H9 (cell line): ENCODE measurements around the gene LHCGR. TPM values are rescaled to one million over a fixed set of nuclear protein-coding genes. Genes with fewer than 3 reads are reported as not detected.

Source experiments
- DNase-seq: peaks from one replicate; pipeline ENCODE4 v3.0.0-alpha.2; 2017
- H2AFZ ChIP-seq: one replicate; pipeline ENCODE4 v1.6.1; 2013; ENCODE audit warnings: mild to moderate bottlenecking, low read length, control low read depth, moderate library complexity
- H2AK5ac ChIP-seq: 2 replicates; pipeline ENCODE4 v1.6.1; 2013; ENCODE audit warnings: low read length, control low read depth, mixed read lengths; ENCODE audit not compliant: insufficient read length
- H2BK120ac ChIP-seq: one replicate; pipeline ENCODE4 v1.6.1; 2013; ENCODE audit warnings: low read depth, mild to moderate bottlenecking, low read length, control low read depth, inconsistent platforms; ENCODE audit not compliant: poor library complexity, severe bottlenecking
- H2BK12ac ChIP-seq: 2 replicates; pipeline ENCODE4 v1.6.1; 2013; ENCODE audit warnings: low read length, control low read depth, mixed read lengths, low read depth; ENCODE audit not compliant: insufficient read length
- H2BK15ac ChIP-seq: 2 replicates; pipeline ENCODE4 v1.6.1; 2013; ENCODE audit warnings: low read depth, low read length, control low read depth
- H2BK20ac ChIP-seq: one replicate; pipeline ENCODE4 v1.6.1; 2013; ENCODE audit warnings: low read depth, mild to moderate bottlenecking, low read length, control low read depth, inconsistent platforms; ENCODE audit not compliant: poor library complexity, severe bottlenecking
- H2BK5ac ChIP-seq: 2 replicates; pipeline ENCODE4 v1.6.1; 2013; ENCODE audit warnings: low read length, control low read depth, mixed read lengths; ENCODE audit not compliant: insufficient read length
- H3K14ac ChIP-seq: 2 replicates; pipeline ENCODE4 v1.6.1; 2013; ENCODE audit warnings: low read length, control low read depth; ENCODE audit not compliant: insufficient read depth
- H3K18ac ChIP-seq: 2 replicates; pipeline ENCODE4 v1.6.1; 2013; ENCODE audit warnings: low read depth, mild to moderate bottlenecking, mixed read lengths, low read length, control low read depth; ENCODE audit not compliant: insufficient read length
- H3K23ac ChIP-seq: 2 replicates; pipeline ENCODE4 v1.6.1; 2013; ENCODE audit warnings: low read length, control low read depth, mixed read lengths, low read depth; ENCODE audit not compliant: insufficient read length
- H3K23me2 ChIP-seq: 2 replicates; pipeline ENCODE4 v1.6.1; 2013; ENCODE audit warnings: low read depth, mild to moderate bottlenecking, mixed read lengths, low read length, control low read depth; ENCODE audit not compliant: insufficient read length, poor library complexity, severe bottlenecking
- H3K27ac ChIP-seq: 2 replicates; pipeline ENCODE4 v1.5.1; 2013; ENCODE audit warnings: low read length, control low read depth, mixed read lengths, low read depth; ENCODE audit not compliant: insufficient read length
- H3K27me3 ChIP-seq: 2 replicates; pipeline ENCODE4 v1.6.1; 2013; ENCODE audit warnings: low read length, control low read depth, inconsistent platforms; ENCODE audit not compliant: insufficient read depth
- H3K4ac ChIP-seq: 2 replicates; pipeline ENCODE4 v1.6.1; 2013; ENCODE audit warnings: low read depth, mild to moderate bottlenecking, control low read depth, inconsistent platforms, low read length, moderate library complexity
- H3K4me1 ChIP-seq: 2 replicates; pipeline ENCODE4 v1.6.1; 2013; ENCODE audit warnings: low read length, control low read depth, inconsistent platforms; ENCODE audit not compliant: insufficient read depth
- H3K4me2 ChIP-seq: 2 replicates; pipeline ENCODE4 v1.6.1; 2013; ENCODE audit warnings: low read length, control low read depth, mixed read lengths; ENCODE audit not compliant: insufficient read length, insufficient read depth
- H3K56ac ChIP-seq: 2 replicates; pipeline ENCODE4 v1.6.1; 2013; ENCODE audit warnings: low read depth, mild to moderate bottlenecking, mixed read lengths, low read length, control low read depth; ENCODE audit not compliant: insufficient read length
- H3K79me1 ChIP-seq: 2 replicates; pipeline ENCODE4 v1.6.1; 2013; ENCODE audit warnings: low read depth, mild to moderate bottlenecking, moderate library complexity, low read length, control low read depth, inconsistent platforms; ENCODE audit not compliant: insufficient read depth, poor library complexity, severe bottlenecking
- H3K79me2 ChIP-seq: 2 replicates; pipeline ENCODE4 v1.6.1; 2013; ENCODE audit warnings: low read length, control low read depth, inconsistent platforms; ENCODE audit not compliant: insufficient read depth
- H3K9ac ChIP-seq: 2 replicates; pipeline ENCODE4 v1.6.1; 2013; ENCODE audit warnings: low read length, control low read depth, mixed read lengths; ENCODE audit not compliant: insufficient read length; ENCODE audit errors: extremely low read depth
- H3K9me3 ChIP-seq: one replicate; pipeline ENCODE4 v1.6.1; 2013; ENCODE audit warnings: low read depth, low read length, inconsistent platforms; ENCODE audit not compliant: control insufficient read depth
- H3T11ph ChIP-seq: one replicate; pipeline ENCODE4 v1.6.1; 2013; ENCODE audit warnings: mild to moderate bottlenecking, low read length, control low read depth, inconsistent platforms
- H4K20me1 ChIP-seq: one replicate; pipeline ENCODE4 v1.6.1; 2013; ENCODE audit not compliant: control insufficient read depth, insufficient read length, insufficient read depth
- H4K5ac ChIP-seq: 2 replicates; pipeline ENCODE4 v1.6.1; 2013; ENCODE audit warnings: low read depth, mild to moderate bottlenecking, mixed read lengths, low read length, control low read depth; ENCODE audit not compliant: insufficient read length
- H4K8ac ChIP-seq: replicated peaks from 2 replicates; pipeline ENCODE4 v1.6.1; 2013; ENCODE audit warnings: low read length, control low read depth, mixed read lengths, low read depth; ENCODE audit not compliant: insufficient read length
- H4K91ac ChIP-seq: 2 replicates; pipeline ENCODE4 v1.6.1; 2013; ENCODE audit warnings: low read depth, mild to moderate bottlenecking, moderate library complexity, mixed read lengths, low read length, control low read depth; ENCODE audit not compliant: insufficient read length
- H3K27ac Mint-ChIP-seq, 3 experiments: 2 replicates in 2 of 3; 3 replicates in 1 of 3; pipeline ENCODE4 v1.8.0; 2020 to 2021; ENCODE audit warnings: mixed read lengths in 3 of 3, mild to moderate bottlenecking in 1 of 3, moderate library complexity in 1 of 3
- H3K27me3 Mint-ChIP-seq: 2 replicates; pipeline ENCODE4 v1.8.0; 2021; ENCODE audit warnings: low read depth, mild to moderate bottlenecking, moderate library complexity, mixed read lengths
- H3K36me3 Mint-ChIP-seq, 3 experiments: 2 replicates in 2 of 3; 3 replicates in 1 of 3; pipeline ENCODE4 v1.8.0; 2020 to 2021; ENCODE audit warnings: low read depth in 3 of 3, mixed read lengths in 3 of 3; ENCODE audit not compliant: insufficient read depth in 1 of 3
- H3K4me1 Mint-ChIP-seq, 2 experiments: 2 replicates each; pipeline ENCODE4 v1.8.0; 2020; ENCODE audit warnings: mixed read lengths in 2 of 2
- H3K4me3 Mint-ChIP-seq, 2 experiments: 2 replicates in 1 of 2; 3 replicates in 1 of 2; pipeline ENCODE4 v1.8.0; 2020 to 2021; ENCODE audit warnings: mild to moderate bottlenecking in 2 of 2, mixed read lengths in 2 of 2, moderate library complexity in 1 of 2
- H3K9me3 Mint-ChIP-seq, 2 experiments: 2 replicates in 1 of 2; 3 replicates in 1 of 2; pipeline ENCODE4 v1.8.0; 2020; ENCODE audit warnings: mild to moderate bottlenecking in 2 of 2, mixed read lengths in 2 of 2, moderate library complexity in 1 of 2
- CTCF ChIP-seq: fragments of 200-600 bp; sonication (generic); conservative IDR thresholded peaks from 3 replicates; pipeline ENCODE4 v1.8.0; 2021; ENCODE audit warnings: antibody characterized with exemption, mild to moderate bottlenecking
- WGBS: extraction: QIAGEN DNeasy Blood & Tissue Kit; methylation state at CpG from one replicate; pipeline ENCODE4 v1.1.7; 2013; ENCODE audit warnings: missing lambda C conversion rate, low lambda C conversion rate, mixed read lengths; ENCODE audit not compliant: insufficient read length; ENCODE audit errors: extremely low coverage; 5-methylcytosine and 5-hydroxymethylcytosine counted together
- total RNA-seq: library from RNA; stranded (reverse); gene quantifications from 2 replicates; pipeline ENCODE4 v1.2.1, GENCODE V29; 2021

LHCGR gene
- total RNA-seq, 1 experiment from 2014 or later: 0.44 TPM

GRCh38 chr2:48691935-48692691, 63.4 kb downstream of the LHCGR start:
- Histone ChIP-seq H2BK5ac (no peak overlapping the region), H3K9ac (no peak overlapping the region), H4K20me1 (no peaks in the 10 kb centered on the region), H4K8ac (no peak overlapping the region), H3K4me1 (peaks cover 4% of the 10 kb centered on the region; the same call in 1 of the 2 replicates), H2AFZ (no peak overlapping the region), H2BK20ac (no peak overlapping the region), H3K56ac (no peak overlapping the region), H3K79me2 (no peaks in the 10 kb centered on the region), H3K9me3 (no peaks in the 10 kb centered on the region), H2AK5ac (no peak overlapping the region), H4K5ac (no peak overlapping the region), H2BK120ac (no peak overlapping the region), H3K23ac (no peak overlapping the region), H2BK15ac (no peak overlapping the region), H3K79me1 (no peaks in the 10 kb centered on the region), H3K18ac (no peak overlapping the region), H3K23me2 (no peaks in the 10 kb centered on the region), H3K27me3 (no peaks in the 10 kb centered on the region), H3K14ac (no peak overlapping the region), H3K27ac (no peak overlapping the region), H3T11ph (no peak overlapping the region), H3K4ac (no peak overlapping the region), H4K91ac (no peak overlapping the region), H2BK12ac (no peak overlapping the region), H3K4me2 (no peak overlapping the region)
- no peak for TF ChIP-seq CTCF
- WGBS: no CpG with 5 or more reads among the region's 3 CpGs
- DNase-seq: no peak
- Mint-ChIP-seq H3K36me3 (no peaks in the 10 kb centered on the region), H3K9me3 (no peaks in the 10 kb centered on the region), H3K27me3 (no peaks in the 10 kb centered on the region), H3K4me1 (peaks cover 35 to 45% of the 10 kb centered on the region in 2 experiments), H3K27ac (peak overlapping the region; percentile 43 to 63 (median 56); a peak in 6 of 7 replicates), H3K4me3 (no peak overlapping the region)
